SK-N-SH (cell line): ENCODE measurements around the gene GHRH. TPM values are rescaled to one million over a fixed set of nuclear protein-coding genes. Genes with fewer than 3 reads are reported as not detected.
A peak's percentile ranks its signal among the peaks of the same experiment; 100 is the strongest.

Experiments used
- CTCF ChIA-PET: fragments of 300-600, 350-600 bp; formaldehyde crosslinking; extraction: SDS; loops from one replicate; lab custom pipeline; 2021; lab: Yijun Ruan, JAX
- POLR2A ChIA-PET: fragments of 350-600 bp; sonication (Branson Sonifier 250); formaldehyde crosslinking; extraction: SDS; loops from one replicate; lab custom pipeline; 2020; ENCODE audit warnings: antibody characterized with exemption, inconsistent platforms; lab: Yijun Ruan, JAX
- DNase-seq: peaks from one replicate; pipeline ENCODE4 v3.0.0; 2012
- H2AFZ ChIP-seq: fragments of 200-600 bp; sonication (generic); 2 replicates; pipeline ENCODE4 v1.8.1; 2016; ENCODE audit warnings: antibody characterized with exemption, mild to moderate bottlenecking, low read depth
- H3F3A ChIP-seq: fragments of 200-600 bp; sonication (generic); replicated peaks from 2 replicates; pipeline ENCODE3; 2016; ENCODE audit warnings: antibody characterized with exemption, mild to moderate bottlenecking; ENCODE audit not compliant: insufficient read depth
- H3K27ac ChIP-seq, 2 experiments: fragments of 200-500 bp in 1 of 2; fragments of 200-600 bp in 1 of 2; sonication (Bioruptor generic) in 1 of 2; sonication (generic), shearing (Covaris generic) in 1 of 2; 2 replicates each; pipeline versions ENCODE4 v1.5.1 to v1.6.1; 2014 to 2016; ENCODE audit warnings: low read depth in 2 of 2, inconsistent platforms in 1 of 2, low read length in 1 of 2, mild to moderate bottlenecking in 1 of 2, mixed read lengths in 1 of 2
- H3K27me3 ChIP-seq: fragments of 200-600 bp; sonication (generic), shearing (Covaris generic); 2 replicates; pipeline ENCODE4 v1.6.1; 2016; ENCODE audit warnings: mixed run types; ENCODE audit not compliant: insufficient read depth
- H3K36me3 ChIP-seq, 2 experiments: fragments of 200-500 bp in 1 of 2; fragments of 200-600 bp in 1 of 2; sonication (Bioruptor generic) in 1 of 2; sonication (generic) in 1 of 2; replicated peaks in 1 of 2; 2 replicates each; pipeline versions ENCODE3 to v1.5.1; 2014 to 2016; ENCODE audit warnings: low read length in 1 of 2, mild to moderate bottlenecking in 1 of 2; ENCODE audit not compliant: insufficient read depth in 2 of 2, control insufficient read depth in 1 of 2
- H3K4me1 ChIP-seq, 2 experiments: fragments of 200-500 bp in 1 of 2; fragments of 200-600 bp in 1 of 2; sonication (Bioruptor generic) in 1 of 2; sonication (generic), shearing (Covaris generic) in 1 of 2; 2 replicates each; pipeline versions ENCODE4 v1.5.1 to v1.6.1; 2014 to 2016; ENCODE audit warnings: low read depth in 1 of 2, low read length in 1 of 2, mixed run types in 1 of 2; ENCODE audit not compliant: insufficient read depth in 2 of 2, control insufficient read depth in 1 of 2
- H3K4me2 ChIP-seq: fragments of 200-600 bp; sonication (generic), shearing (Covaris generic); 2 replicates; pipeline ENCODE4 v1.6.1; 2017; ENCODE audit warnings: mixed run types
- H3K4me3 ChIP-seq, 2 experiments: fragments of 200-500 bp in 1 of 2; fragments of 200-600 bp in 1 of 2; sonication (Bioruptor generic) in 1 of 2; sonication (generic), shearing (Covaris generic) in 1 of 2; 2 replicates each; pipeline versions ENCODE4 v1.5.1 to v1.8.1; 2014 to 2016; ENCODE audit warnings: low read depth in 2 of 2, inconsistent platforms in 1 of 2, low read length in 1 of 2, mild to moderate bottlenecking in 1 of 2, mixed read lengths in 1 of 2, moderate library complexity in 1 of 2
- H3K79me2 ChIP-seq: fragments of 200-600 bp; sonication (generic); 2 replicates; pipeline ENCODE4 v1.8.1; 2017; ENCODE audit warnings: mild to moderate bottlenecking; ENCODE audit not compliant: insufficient read depth
- H3K9ac ChIP-seq: fragments of 200-600 bp; sonication (generic); 2 replicates; pipeline ENCODE4 v1.6.1; 2017; ENCODE audit warnings: mixed run types
- H3K9me2 ChIP-seq: fragments of 200-600 bp; sonication (generic); 2 replicates; pipeline ENCODE4 v1.6.1; 2017; ENCODE audit warnings: mixed run types
- H3K9me3 ChIP-seq: fragments of 200-600 bp; sonication (generic); 2 replicates; pipeline ENCODE4 v1.6.1; 2017; ENCODE audit warnings: mixed run types, mild to moderate bottlenecking, moderate library complexity
- H4K20me1 ChIP-seq: fragments of 200-600 bp; sonication (generic); 2 replicates; pipeline ENCODE4 v1.6.1; 2017; ENCODE audit warnings: mild to moderate bottlenecking, mixed run types; ENCODE audit not compliant: insufficient read depth
- EP300 ChIP-seq, 2 experiments: IDR thresholded peaks; 2 replicates each; pipeline versions ENCODE4 v1.4.0 to v1.6.1; 2012; ENCODE audit warnings: borderline replicate concordance in 1 of 2, low read depth in 1 of 2, low read length in 1 of 2
- FOSL2 ChIP-seq: IDR thresholded peaks from 2 replicates; pipeline ENCODE4 v1.4.0; 2012; ENCODE audit warnings: low read depth, mild to moderate bottlenecking, moderate library complexity, borderline replicate concordance
- FOXJ3 ChIP-seq: sonication (generic); formaldehyde crosslinking; IDR thresholded peaks from 2 replicates; pipeline ENCODE4 v1.5.1; 2020; ENCODE audit warnings: mild to moderate bottlenecking, missing genetic modification reagents
- FOXM1 ChIP-seq: IDR thresholded peaks from 2 replicates; pipeline ENCODE4 v1.4.0; 2012; ENCODE audit warnings: low read depth, mild to moderate bottlenecking
- GABPA ChIP-seq: IDR thresholded peaks from 2 replicates; pipeline ENCODE4 v1.4.0; 2012; ENCODE audit warnings: low read depth, mild to moderate bottlenecking
- GATA2 ChIP-seq: sonication (generic); formaldehyde crosslinking; IDR thresholded peaks from 2 replicates; pipeline ENCODE4 v1.5.0; 2020; ENCODE audit warnings: mild to moderate bottlenecking, missing genetic modification reagents
- JUND ChIP-seq: IDR thresholded peaks from 2 replicates; pipeline ENCODE4 v1.4.0; 2012
- NRF1 ChIP-seq: IDR thresholded peaks from 2 replicates; pipeline ENCODE4 v1.6.1; 2012; ENCODE audit warnings: low read depth, mild to moderate bottlenecking, low read length
- REST ChIP-seq: IDR thresholded peaks from 2 replicates; pipeline ENCODE4 v1.6.1; 2012; ENCODE audit warnings: mild to moderate bottlenecking, low read depth, low read length, moderate library complexity
- RFX5 ChIP-seq: IDR thresholded peaks from 2 replicates; pipeline ENCODE4 v1.6.1; 2012; ENCODE audit warnings: mild to moderate bottlenecking, improper control_type of control experiment, low read length
- RXRA ChIP-seq: IDR thresholded peaks from 2 replicates; pipeline ENCODE4 v1.4.0; 2012; ENCODE audit warnings: low read depth, mild to moderate bottlenecking, borderline replicate concordance
- SIN3A ChIP-seq: IDR thresholded peaks from 2 replicates; pipeline ENCODE4 v1.6.1; 2012; ENCODE audit warnings: low read depth, mild to moderate bottlenecking, low read length, moderate library complexity, borderline replicate concordance
- TAF1 ChIP-seq: IDR thresholded peaks from 2 replicates; pipeline ENCODE4 v1.6.1; 2012; ENCODE audit warnings: low read depth, mild to moderate bottlenecking, low read length, moderate library complexity, borderline replicate concordance
- TCF12 ChIP-seq: IDR thresholded peaks from 2 replicates; pipeline ENCODE4 v1.4.0; 2012
- TEAD4 ChIP-seq: IDR thresholded peaks from 2 replicates; pipeline ENCODE4 v1.4.0; 2012; ENCODE audit warnings: mild to moderate bottlenecking, borderline replicate concordance; ENCODE audit not compliant: insufficient read depth
- YY1 ChIP-seq: IDR thresholded peaks from 2 replicates; pipeline ENCODE4 v1.4.0; 2012; ENCODE audit warnings: low read depth, mild to moderate bottlenecking
- ZBTB33 ChIP-seq: IDR thresholded peaks from 2 replicates; pipeline ENCODE4 v1.4.0; 2012; ENCODE audit warnings: low read depth, borderline replicate concordance
- WGBS: methylation state at CpG from one replicate; pipeline ENCODE4 v1.1.6; 2017; ENCODE audit warnings: low lambda C conversion rate; 5-methylcytosine and 5-hydroxymethylcytosine counted together
- polyA plus RNA-seq, 3 experiments: library from polyadenylated mRNA; depleted of rRNA; stranded (reverse); fragments of >200 nt; gene quantifications; 2 replicates each; pipeline ENCODE4 v1.2.3, GENCODE V29; 2012
- TF ChIP-seq, protein P1 (sequence below): IDR thresholded peaks from 2 replicates; pipeline ENCODE4 v1.4.0; 2012; ENCODE audit warnings: low read depth
- TF ChIP-seq, protein P2 (sequence below): IDR thresholded peaks from 2 replicates; pipeline ENCODE4; 2012

The GHRH gene
- polyA plus RNA-seq, 1 of the 3 experiments (the other 2 are of a cell fraction) = not detected

GRCh38 chr20:37238426-37238825, 23.2 kb downstream of the GHRH start (continued):
- TF ChIP-seq ZBTB33 (no peak), TEAD4 (no peak), FOXM1 (no peak), YY1 (no peak), NRF1 (no peak)
- TF ChIP-seq, protein P1, sequence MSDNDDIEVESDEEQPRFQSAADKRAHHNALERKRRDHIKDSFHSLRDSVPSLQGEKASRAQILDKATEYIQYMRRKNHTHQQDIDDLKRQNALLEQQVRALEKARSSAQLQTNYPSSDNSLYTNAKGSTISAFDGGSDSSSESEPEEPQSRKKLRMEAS = no peak

GRCh38 chr20:37237656-37238055, 24.0 kb downstream of the GHRH start:
- no peak overlapping the region for H3K9ac ChIP-seq
- no peaks in the 10 kb centered on the region for H3K27me3 ChIP-seq
- peak overlapping the region in 1 of 2 experiments; percentile 99; a peak in 2 of 4 replicates for H3K27ac ChIP-seq
- no peak overlapping the region for H3K4me3 ChIP-seq
- H3K4me1 ChIP-seq = peaks cover 0 to 72% of the 10 kb centered on the region in 2 experiments; a peak in 2 of 4 replicates
- H3F3A ChIP-seq = no peaks in the 10 kb centered on the region
- no peak for DNase-seq
- WGBS = 98% methylated on average over 5 of the region's 5 CpGs
- no peaks in the 10 kb centered on the region for H3K79me2 ChIP-seq
- H3K4me2 ChIP-seq = no peak overlapping the region
- H3K9me3 ChIP-seq = no peaks in the 10 kb centered on the region
- H3K9me2 ChIP-seq = no peaks in the 10 kb centered on the region
- ChIA-PET CTCF (interaction anchor here (0.6 to 5.4 kb wide), 4 partner anchors 35 to 815 kb away, joined by 3 to 19 read pairs (median 4); no protein-coding TSS in a partner anchor), POLR2A (no interaction called here)
- TF ChIP-seq RXRA (no peak), YY1 (no peak), FOXJ3 (no peak), EP300 (IDR thresholded peaks at IDR 0.05; ENCODE audit: borderline replicate concordance in 1 of 2, low read depth in 1 of 2, low read length in 1 of 2) (no peak), RFX5 (no peak), TCF12 (no peak), SIN3A (no peak), GABPA (no peak), FOXM1 (no peak), REST (no peak), JUND (no peak), FOSL2 (no peak), TAF1 (no peak), GATA2 (CRISPR knock-in tag) (no peak)
- TF ChIP-seq, protein P2, sequence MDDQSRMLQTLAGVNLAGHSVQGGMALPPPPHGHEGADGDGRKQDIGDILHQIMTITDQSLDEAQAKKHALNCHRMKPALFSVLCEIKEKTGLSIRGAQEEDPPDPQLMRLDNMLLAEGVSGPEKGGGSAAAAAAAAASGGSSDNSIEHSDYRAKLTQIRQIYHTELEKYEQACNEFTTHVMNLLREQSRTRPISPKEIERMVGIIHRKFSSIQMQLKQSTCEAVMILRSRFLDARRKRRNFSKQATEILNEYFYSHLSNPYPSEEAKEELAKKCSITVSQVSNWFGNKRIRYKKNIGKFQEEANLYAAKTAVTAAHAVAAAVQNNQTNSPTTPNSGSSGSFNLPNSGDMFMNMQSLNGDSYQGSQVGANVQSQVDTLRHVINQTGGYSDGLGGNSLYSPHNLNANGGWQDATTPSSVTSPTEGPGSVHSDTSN = no peak
- TF ChIP-seq, protein P1 = no peak
- no peaks in the 10 kb centered on the region for H4K20me1 ChIP-seq
- H2AFZ ChIP-seq = no peak overlapping the region
- H3K36me3 ChIP-seq = peaks cover 77 to 84% of the 10 kb centered on the region in 2 experiments
